Spleen (tissue), 11 donors: Measurements from ENCODE around the gene ZSWIM8. TPM values are rescaled to one million over a fixed set of nuclear protein-coding genes. Genes with fewer than 3 reads are reported as not detected.

Experiments used
- DNase-seq: peaks from one replicate; pipeline ENCODE4 v3.0.0-alpha.2; 2020
- H3K27ac ChIP-seq, 8 donors: fragments of 200-600 bp; sonication (generic) in 7 of 8; 1 replicate in 4 of 8; 2 replicates in 4 of 8; pipeline versions ENCODE4 v1.5.0 to v1.8.0; 2016 to 2021; ENCODE audit warnings: inconsistent platforms in 4 of 8, mild to moderate bottlenecking in 4 of 8, moderate library complexity in 1 of 8
- H3K27me3 ChIP-seq, 7 donors: fragments of 200-600 bp; sonication (generic) in 6 of 7; replicated peaks in 1 of 7; 1 replicate in 4 of 7; 2 replicates in 3 of 7; pipeline versions ENCODE4 v1.5.0 to v1.8.0; 2016 to 2021; ENCODE audit warnings: inconsistent platforms in 3 of 7, mild to moderate bottlenecking in 1 of 7
- H3K36me3 ChIP-seq, 6 donors: fragments of 200-600 bp; sonication (generic) in 5 of 6; 1 replicate in 4 of 6; 2 replicates in 2 of 6; pipeline versions ENCODE4 v1.5.0 to v1.8.0; 2016 to 2021; ENCODE audit warnings: inconsistent platforms in 2 of 6
- H3K4me1 ChIP-seq, 6 donors: fragments of 200-600 bp; sonication (generic) in 5 of 6; 1 replicate in 3 of 6; 2 replicates in 3 of 6; pipeline versions ENCODE4 v1.5.0 to v1.8.0; 2016 to 2021; ENCODE audit warnings: inconsistent platforms in 3 of 6
- H3K4me3 ChIP-seq, 8 donors: fragments of 200-600 bp; sonication (generic) in 7 of 8; 1 replicate in 4 of 8; 2 replicates in 4 of 8; pipeline versions ENCODE4 v1.5.0 to v1.8.0; 2016 to 2021; ENCODE audit warnings: inconsistent platforms in 4 of 8, mild to moderate bottlenecking in 4 of 8, moderate library complexity in 2 of 8
- H3K9me3 ChIP-seq, 8 donors: fragments of 200-600 bp; sonication (generic) in 7 of 8; 1 replicate in 4 of 8; 2 replicates in 4 of 8; pipeline versions ENCODE4 v1.5.0 to v1.8.0; 2016 to 2021; ENCODE audit warnings: inconsistent platforms in 4 of 8
- POLR2A ChIP-seq, 3 donors: fragments of 450-650 bp; IDR thresholded peaks; one replicate each; pipeline ENCODE4 v1.5.1; 2017; ENCODE audit warnings: antibody characterized with exemption in 3 of 3, mild to moderate bottlenecking in 1 of 3
- POLR2AphosphoS5 ChIP-seq, 3 donors: sonication (generic); formaldehyde crosslinking; IDR thresholded peaks; one replicate each; pipeline ENCODE4 v1.5.1; 2017; ENCODE audit warnings: antibody characterized with exemption in 3 of 3
- WGBS, 5 donors: extraction: QIAGEN DNeasy Blood & Tissue Kit in 3 of 5; methylation state at CpG; one replicate each; pipeline versions ENCODE4 v1.1.5 to v1.1.7; 2013 to 2018; 5-methylcytosine and 5-hydroxymethylcytosine counted together
- intact Hi-C: fragments of 100-400 bp; cut with DNase I; formaldehyde crosslinking; loops from one replicate; pipeline ENCODE4 v1.15.0; 2023; ENCODE audit warnings: low total_unique reads
- polyA plus RNA-seq, 3 donors: library from polyadenylated mRNA; stranded (reverse); fragments of 200-250 nt; gene quantifications; one replicate each; pipeline ENCODE4 v1.2.1, GENCODE V29; 2013
- total RNA-seq, 7 donors: library from RNA; depleted of rRNA in 3 of 7; stranded (reverse); fragments of >200 nt in 3 of 7; fragmentation: NEBNext Ultra II Directional in 4 of 7; extraction: Animal tissue kit (Norgen Biotek cat#: 25700) in 4 of 7; gene quantifications; one replicate each; pipeline versions ENCODE4 v1.1.0 to v1.2.1, GENCODE V29; 2016 to 2021
- TF ChIP-seq, protein P1 (sequence below), 11 experiments: fragments of 200-600 bp in 7 of 11; fragments of 450-650 bp in 4 of 11; sonication (generic) in 4 of 11; IDR thresholded peaks in 8 of 11; conservative IDR thresholded peaks in 3 of 11; 1 replicate in 7 of 11; 2 replicates in 4 of 11; pipeline versions ENCODE4 v1.4.0 to v1.8.0; 2016 to 2021; ENCODE audit warnings: antibody characterized with exemption in 11 of 11, inconsistent platforms in 4 of 11, mild to moderate bottlenecking in 1 of 11
- donor health status: healthy with polysubstance abuse.
- donor health status: DM: no; HTN: no; CAD: no; lungs with moderate emphysema.
- donor health status: DM: no; HTN: no; CAD: no.
- donor health status: Bipolar disorder and iron deficiency.
- donor health status: healthy.
- donor health status: DM: no; HTN: no; CAD: no.
- donor health status: DM: yes; HTN: yes; CAD: no.

Gene ZSWIM8
- total and polyA plus RNA-seq, 10 donors = 51.5 to 141 (median 119) TPM

DNA sequence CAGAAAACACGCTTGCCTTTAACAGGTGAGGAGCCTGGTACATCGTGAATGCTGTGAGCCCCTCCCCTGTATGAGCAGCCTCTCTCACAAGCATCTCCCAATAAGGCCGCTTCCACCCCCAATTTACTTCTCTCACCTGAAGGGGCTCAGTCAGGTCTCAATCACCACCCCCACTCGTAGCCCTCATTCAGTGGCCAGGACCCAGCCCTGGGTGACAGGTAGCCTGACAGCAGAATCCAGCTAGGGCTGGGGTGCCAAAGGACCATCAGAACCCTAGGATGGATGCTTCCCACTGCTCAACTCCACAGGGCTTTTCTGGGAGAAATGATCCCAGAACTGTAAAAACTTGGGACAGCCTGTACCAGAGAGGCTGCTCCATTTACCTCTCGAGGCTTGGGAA is 32.4 kb downstream of the ZSWIM8 start:
- no peak for DNase-seq
- TF ChIP-seq, protein P1, sequence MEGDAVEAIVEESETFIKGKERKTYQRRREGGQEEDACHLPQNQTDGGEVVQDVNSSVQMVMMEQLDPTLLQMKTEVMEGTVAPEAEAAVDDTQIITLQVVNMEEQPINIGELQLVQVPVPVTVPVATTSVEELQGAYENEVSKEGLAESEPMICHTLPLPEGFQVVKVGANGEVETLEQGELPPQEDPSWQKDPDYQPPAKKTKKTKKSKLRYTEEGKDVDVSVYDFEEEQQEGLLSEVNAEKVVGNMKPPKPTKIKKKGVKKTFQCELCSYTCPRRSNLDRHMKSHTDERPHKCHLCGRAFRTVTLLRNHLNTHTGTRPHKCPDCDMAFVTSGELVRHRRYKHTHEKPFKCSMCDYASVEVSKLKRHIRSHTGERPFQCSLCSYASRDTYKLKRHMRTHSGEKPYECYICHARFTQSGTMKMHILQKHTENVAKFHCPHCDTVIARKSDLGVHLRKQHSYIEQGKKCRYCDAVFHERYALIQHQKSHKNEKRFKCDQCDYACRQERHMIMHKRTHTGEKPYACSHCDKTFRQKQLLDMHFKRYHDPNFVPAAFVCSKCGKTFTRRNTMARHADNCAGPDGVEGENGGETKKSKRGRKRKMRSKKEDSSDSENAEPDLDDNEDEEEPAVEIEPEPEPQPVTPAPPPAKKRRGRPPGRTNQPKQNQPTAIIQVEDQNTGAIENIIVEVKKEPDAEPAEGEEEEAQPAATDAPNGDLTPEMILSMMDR (IDR thresholded peaks at IDR 0.05 in 8 of 11, conservative IDR thresholded peaks at IDR 0.05 in 3 of 11) = no peak
- TF ChIP-seq POLR2A (IDR thresholded peaks at IDR 0.05) (no peak), POLR2AphosphoS5 (IDR thresholded peaks at IDR 0.05) (no peak)
- WGBS, 5 donors = 91 to 96% (median 93%) methylated on average over 5 of the region's 5 CpGs
- H3K27ac ChIP-seq = peak overlapping the region in 4 of 8 donors; percentile 31 to 81 (median 74)
- peaks cover 0 to 63% (median 18%) of the 10 kb centered on the region in 6 donors for H3K4me1 ChIP-seq
- no peaks in the 10 kb centered on the region for H3K27me3 ChIP-seq
- H3K4me3 ChIP-seq = no peak overlapping the region
- H3K9me3 ChIP-seq = no peaks in the 10 kb centered on the region
- H3K36me3 ChIP-seq = peaks cover 0 to 97% (median 54%) of the 10 kb centered on the region in 6 donors
- intact Hi-C loops = no loop called here

DNA sequence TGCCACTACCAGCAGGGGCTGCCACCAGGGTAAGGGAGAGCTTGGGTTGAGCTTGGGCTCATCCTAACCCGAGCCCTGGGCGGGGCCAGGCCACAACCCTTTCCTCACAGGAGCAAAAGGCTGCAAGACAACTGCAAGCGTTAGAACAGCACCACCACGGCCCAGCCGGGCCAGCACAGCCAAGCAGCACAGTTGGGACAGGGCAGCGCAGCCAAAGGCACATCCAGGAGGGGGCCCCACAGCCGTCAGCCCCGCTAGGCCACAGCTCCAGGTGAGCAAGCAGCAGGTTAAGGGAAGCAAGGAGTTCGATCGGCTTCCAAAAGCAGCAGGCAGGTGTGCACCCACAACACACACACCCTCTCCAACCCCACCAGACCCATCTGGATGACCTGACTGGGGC is 33.0 kb downstream of the ZSWIM8 start:
- peak in 1 of 3 donors; percentile 53 for TF ChIP-seq POLR2AphosphoS5 (IDR thresholded peaks at IDR 0.05)
- TF ChIP-seq, protein P1 (IDR thresholded peaks at IDR 0.05 in 8 of 11, conservative IDR thresholded peaks at IDR 0.05 in 3 of 11) = no peak
- TF ChIP-seq POLR2A (IDR thresholded peaks at IDR 0.05) = no peak
- no peaks in the 10 kb centered on the region for H3K9me3 ChIP-seq
- H3K27me3 ChIP-seq = no peaks in the 10 kb centered on the region
- intact Hi-C loops = no loop called here
- peak; percentile 81 for DNase-seq
- H3K4me3 ChIP-seq = no peak overlapping the region
- peak overlapping the region in 6 of 8 donors; percentile 31 to 81 (median 58) for H3K27ac ChIP-seq
- H3K4me1 ChIP-seq = peaks cover 0 to 61% (median 18%) of the 10 kb centered on the region in 6 donors
- WGBS, 5 donors = 66 to 89% (median 80%) methylated on average over 2 to 10 of the region's 10 CpGs
- peaks cover 0 to 97% (median 57%) of the 10 kb centered on the region in 6 donors for H3K36me3 ChIP-seq

DNA sequence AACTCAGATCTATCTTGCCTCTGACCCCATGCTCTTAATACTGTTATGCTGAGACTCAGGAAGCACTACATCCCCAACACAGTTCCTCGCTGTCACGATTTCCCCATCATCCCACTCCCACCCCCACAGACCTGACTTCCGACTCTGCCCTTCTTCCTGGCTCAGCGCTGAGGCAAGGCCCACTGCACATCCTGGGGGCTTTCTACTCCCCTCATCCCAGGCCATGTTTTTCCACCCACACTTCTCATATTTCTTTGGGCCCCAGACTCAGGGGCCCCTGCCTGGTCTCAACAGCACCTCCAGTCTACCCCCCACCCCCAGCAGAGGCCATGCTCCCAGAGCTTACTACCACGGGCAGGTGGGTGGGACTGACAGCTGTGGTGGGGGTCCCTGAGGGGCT is 33.7 kb downstream of the ZSWIM8 start:
- peaks cover 0 to 97% (median 62%) of the 10 kb centered on the region in 6 donors for H3K36me3 ChIP-seq
- peak; percentile 75 for DNase-seq
- H3K4me3 ChIP-seq = no peak overlapping the region
- no peaks in the 10 kb centered on the region for H3K9me3 ChIP-seq
- TF ChIP-seq POLR2A (IDR thresholded peaks at IDR 0.05) (no peak), POLR2AphosphoS5 (IDR thresholded peaks at IDR 0.05) (no peak)
- TF ChIP-seq, protein P1 (IDR thresholded peaks at IDR 0.05 in 8 of 11, conservative IDR thresholded peaks at IDR 0.05 in 3 of 11) = no peak
- H3K27me3 ChIP-seq = no peaks in the 10 kb centered on the region
- H3K27ac ChIP-seq = peak overlapping the region in 5 of 8 donors; percentile 31 to 81 (median 73)
- intact Hi-C loops = no loop called here
- WGBS, 5 donors = 44 to 79% (median 63%) methylated on average over 5 of the region's 5 CpGs
- peaks cover 0 to 59% (median 18%) of the 10 kb centered on the region in 6 donors for H3K4me1 ChIP-seq

DNA sequence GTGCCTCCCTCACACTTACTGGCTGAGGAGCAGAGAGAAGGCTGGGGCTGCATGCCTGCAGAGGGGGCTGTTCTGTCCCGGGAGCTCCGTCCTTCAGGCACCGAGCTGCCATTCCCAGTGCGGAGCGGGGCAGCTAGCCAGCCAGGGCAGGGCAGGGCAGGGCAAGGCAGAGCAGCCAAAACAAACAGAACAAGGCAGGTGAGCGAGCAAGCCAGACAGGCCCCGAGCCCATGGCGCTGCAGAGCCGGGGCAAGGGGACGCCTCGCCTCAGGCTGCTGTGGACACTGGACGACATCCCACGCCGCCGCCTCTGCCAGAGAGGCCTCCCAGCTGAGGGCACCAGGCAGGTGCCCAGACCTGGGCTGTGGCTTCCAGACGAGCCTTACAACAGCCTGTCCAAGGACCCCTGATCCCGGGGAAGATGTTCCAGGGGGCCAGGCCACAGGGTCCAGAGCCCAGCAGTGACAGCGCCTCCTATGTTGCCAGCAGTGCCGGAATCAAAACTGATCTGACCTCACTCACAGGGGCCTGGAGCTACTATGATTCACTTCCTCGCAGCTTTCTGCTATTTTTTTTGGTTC is 34.2 kb downstream of the ZSWIM8 start:
- peaks cover 0 to 55% (median 18%) of the 10 kb centered on the region in 6 donors for H3K4me1 ChIP-seq
- intact Hi-C loops = no loop called here
- 89 to 93% (median 90%) methylated on average over 9 to 20 of the region's 20 CpGs for WGBS, 5 donors
- no peaks in the 10 kb centered on the region for H3K9me3 ChIP-seq
- H3K4me3 ChIP-seq = no peak overlapping the region
- peaks cover 0 to 97% (median 63%) of the 10 kb centered on the region in 6 donors for H3K36me3 ChIP-seq
- peak; percentile 78 for DNase-seq
- peak overlapping the region in 5 of 8 donors; percentile 15 to 81 (median 73) for H3K27ac ChIP-seq
- peak in 1 of 3 donors; percentile 44 for TF ChIP-seq POLR2AphosphoS5 (IDR thresholded peaks at IDR 0.05)
- TF ChIP-seq, protein P1 (IDR thresholded peaks at IDR 0.05 in 8 of 11, conservative IDR thresholded peaks at IDR 0.05 in 3 of 11) = no peak
- H3K27me3 ChIP-seq = no peaks in the 10 kb centered on the region
